HEK293 (cell line): Measurements from ENCODE around the gene ADCY4.

Source experiments
- HOXA7 ChIP-seq: sonication (generic); formaldehyde crosslinking; IDR thresholded peaks from 2 replicates; pipeline ENCODE4 v1.8.1; 2022; ENCODE audit warnings: missing genetic modification reagents, borderline replicate concordance
- KLF16 ChIP-seq: fragments of 450-650 bp; formaldehyde crosslinking; IDR thresholded peaks from 2 replicates; pipeline ENCODE4 v1.5.1; 2017; ENCODE audit warnings: missing biosample characterization, missing genetic modification characterization
- PATZ1 ChIP-seq: fragments of 450-650 bp; formaldehyde crosslinking; IDR thresholded peaks from 2 replicates; pipeline ENCODE4 v1.5.1; 2016; ENCODE audit warnings: missing biosample characterization, missing genetic modification characterization
- SETDB1 ChIP-seq: IDR thresholded peaks from one replicate; pipeline ENCODE4 v1.6.1; 2017; ENCODE audit warnings: mild to moderate bottlenecking, low read length, moderate library complexity, mixed read lengths; ENCODE audit not compliant: insufficient read length
- TRIM28 ChIP-seq: IDR thresholded peaks from 2 replicates; pipeline ENCODE4 v1.6.1; 2011; ENCODE audit warnings: low read length, control low read depth, borderline replicate concordance
- YY1 ChIP-seq: fragments of 450-650 bp; formaldehyde crosslinking; IDR thresholded peaks from 2 replicates; pipeline ENCODE4 v1.5.1; 2018; ENCODE audit warnings: missing biosample characterization, missing genetic modification characterization
- ZBTB8A ChIP-seq: fragments of 450-650 bp; formaldehyde crosslinking; IDR thresholded peaks from 2 replicates; pipeline ENCODE4 v1.5.1; 2016; ENCODE audit warnings: missing biosample characterization, missing genetic modification characterization
- ZNF10 ChIP-seq: fragments of 450-650 bp; formaldehyde crosslinking; IDR thresholded peaks from 2 replicates; pipeline ENCODE4 v1.5.1; 2017; ENCODE audit warnings: missing biosample characterization, missing genetic modification characterization
- ZNF114 ChIP-seq: fragments of 450-650 bp; formaldehyde crosslinking; IDR thresholded peaks from 2 replicates; pipeline ENCODE4 v1.5.0; 2017; ENCODE audit warnings: missing biosample characterization, missing genetic modification characterization
- ZNF133 ChIP-seq: fragments of 450-650 bp; formaldehyde crosslinking; IDR thresholded peaks from 2 replicates; pipeline ENCODE4 v1.5.1; 2016; ENCODE audit warnings: missing biosample characterization, missing genetic modification characterization
- ZNF155 ChIP-seq: fragments of 450-650 bp; formaldehyde crosslinking; IDR thresholded peaks from 2 replicates; pipeline ENCODE4 v1.5.1; 2016; ENCODE audit warnings: missing biosample characterization, missing genetic modification characterization
- ZNF169 ChIP-seq: fragments of 450-650 bp; formaldehyde crosslinking; IDR thresholded peaks from 2 replicates; pipeline ENCODE4 v1.5.1; 2016; ENCODE audit warnings: missing biosample characterization, missing genetic modification characterization
- ZNF2 ChIP-seq: fragments of 450-650 bp; formaldehyde crosslinking; IDR thresholded peaks from 2 replicates; pipeline ENCODE4 v1.5.1; 2016; ENCODE audit warnings: missing biosample characterization, missing genetic modification characterization
- ZNF211 ChIP-seq: fragments of 450-650 bp; formaldehyde crosslinking; IDR thresholded peaks from 2 replicates; pipeline ENCODE4 v1.5.1; 2016; ENCODE audit warnings: low read depth, missing biosample characterization, missing genetic modification characterization
- ZNF223 ChIP-seq: fragments of 450-650 bp; formaldehyde crosslinking; IDR thresholded peaks from 2 replicates; pipeline ENCODE4 v1.5.1; 2016; ENCODE audit warnings: missing biosample characterization, missing genetic modification characterization
- ZNF292 ChIP-seq: fragments of 450-650 bp; formaldehyde crosslinking; IDR thresholded peaks from 2 replicates; pipeline ENCODE4 v1.5.1; 2016; ENCODE audit warnings: low read depth, missing biosample characterization, missing genetic modification characterization, borderline replicate concordance
- ZNF366 ChIP-seq: fragments of 450-650 bp; formaldehyde crosslinking; conservative IDR thresholded peaks from 2 replicates; pipeline ENCODE4 v1.5.1; 2016; ENCODE audit warnings: missing biosample characterization, missing genetic modification characterization
- ZNF37A ChIP-seq: fragments of 450-650 bp; IDR thresholded peaks from 2 replicates; pipeline ENCODE4 v1.5.1; 2018; ENCODE audit warnings: missing biosample characterization, missing genetic modification characterization
- ZNF404 ChIP-seq: fragments of 450-650 bp; formaldehyde crosslinking; IDR thresholded peaks from 2 replicates; pipeline ENCODE4 v1.5.1; 2017; ENCODE audit warnings: missing biosample characterization, missing genetic modification characterization
- ZNF473 ChIP-seq: fragments of 450-650 bp; formaldehyde crosslinking; IDR thresholded peaks from 2 replicates; pipeline ENCODE4 v1.5.1; 2017; ENCODE audit warnings: missing biosample characterization, missing genetic modification characterization
- ZNF501 ChIP-seq: fragments of 450-650 bp; formaldehyde crosslinking; IDR thresholded peaks from 2 replicates; pipeline ENCODE4 v1.5.1; 2016; ENCODE audit warnings: missing biosample characterization, missing genetic modification characterization
- ZNF513 ChIP-seq: fragments of 450-650 bp; IDR thresholded peaks from 2 replicates; pipeline ENCODE4 v1.5.1; 2018; ENCODE audit warnings: missing biosample characterization, missing genetic modification characterization
- ZNF530 ChIP-seq: fragments of 450-650 bp; formaldehyde crosslinking; IDR thresholded peaks from 2 replicates; pipeline ENCODE4 v1.5.1; 2016; ENCODE audit warnings: low read depth, missing biosample characterization, missing genetic modification characterization
- ZNF560 ChIP-seq: fragments of 450-650 bp; formaldehyde crosslinking; IDR thresholded peaks from 2 replicates; pipeline ENCODE4 v1.5.1; 2017; ENCODE audit warnings: missing biosample characterization, missing genetic modification characterization, borderline replicate concordance
- ZNF585B ChIP-seq: fragments of 450-650 bp; formaldehyde crosslinking; IDR thresholded peaks from 2 replicates; pipeline ENCODE4 v1.5.1; 2016; ENCODE audit warnings: missing biosample characterization, missing genetic modification characterization
- ZNF624 ChIP-seq: fragments of 450-650 bp; formaldehyde crosslinking; IDR thresholded peaks from 2 replicates; pipeline ENCODE4 v1.5.1; 2017; ENCODE audit warnings: missing biosample characterization, missing genetic modification characterization
- ZNF626 ChIP-seq: fragments of 450-650 bp; sonication (Bioruptor Pico); formaldehyde crosslinking; IDR thresholded peaks from 2 replicates; pipeline ENCODE4 v1.5.1; 2018; ENCODE audit warnings: missing biosample characterization, missing genetic modification characterization, inconsistent platforms
- ZNF791 ChIP-seq: fragments of 450-650 bp; formaldehyde crosslinking; IDR thresholded peaks from 2 replicates; pipeline ENCODE4 v1.5.1; 2016; ENCODE audit warnings: missing biosample characterization, missing genetic modification characterization
- TF ChIP-seq, protein P1 (sequence below): fragments of 450-650 bp; formaldehyde crosslinking; IDR thresholded peaks from 2 replicates; pipeline ENCODE4 v1.5.1; 2016; ENCODE audit warnings: missing biosample characterization, missing genetic modification characterization
- TF ChIP-seq, protein P2 (sequence below): fragments of 450-650 bp; formaldehyde crosslinking; IDR thresholded peaks from 2 replicates; pipeline ENCODE4 v1.5.1; 2016; ENCODE audit warnings: missing biosample characterization, missing genetic modification characterization, borderline replicate concordance

The ADCY4 gene

DNA sequence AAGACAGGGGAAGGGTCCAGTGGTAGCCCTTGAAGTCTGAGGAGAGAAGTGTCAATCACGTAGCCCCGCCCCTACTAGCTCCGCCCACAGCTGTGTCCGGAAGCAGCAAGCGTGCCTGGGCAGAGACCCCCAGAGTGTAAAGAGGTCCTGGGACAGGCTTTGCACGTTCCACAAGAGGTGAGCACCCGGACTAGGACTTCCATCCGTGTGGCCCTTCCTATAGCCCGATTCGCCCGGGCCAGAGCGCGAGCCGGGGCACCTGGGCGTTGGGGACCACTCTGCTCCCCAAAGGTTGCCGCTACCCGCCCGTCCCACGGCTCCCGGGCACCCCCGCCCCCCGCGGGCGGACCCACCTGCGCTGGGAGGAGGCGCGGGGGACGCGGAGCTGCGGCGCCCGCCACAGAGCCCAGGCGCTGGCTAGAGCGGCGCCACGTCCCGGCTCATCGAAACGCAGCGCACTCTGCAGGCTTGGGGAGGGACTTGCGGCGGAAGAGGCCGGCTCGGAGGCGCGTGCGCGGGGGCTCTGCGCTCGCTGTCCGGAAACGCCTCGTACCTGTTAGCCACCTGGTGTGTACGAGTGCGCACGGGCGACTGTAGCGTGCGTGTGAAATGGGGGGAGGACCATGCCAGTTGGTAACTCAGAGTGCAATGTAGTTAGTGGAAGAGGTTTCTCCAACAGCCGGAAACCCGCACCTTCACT, 63.6 kb downstream of the ADCY4 start, which contains the start of gene RABGGTA (continued):
- TF ChIP-seq, protein P1, sequence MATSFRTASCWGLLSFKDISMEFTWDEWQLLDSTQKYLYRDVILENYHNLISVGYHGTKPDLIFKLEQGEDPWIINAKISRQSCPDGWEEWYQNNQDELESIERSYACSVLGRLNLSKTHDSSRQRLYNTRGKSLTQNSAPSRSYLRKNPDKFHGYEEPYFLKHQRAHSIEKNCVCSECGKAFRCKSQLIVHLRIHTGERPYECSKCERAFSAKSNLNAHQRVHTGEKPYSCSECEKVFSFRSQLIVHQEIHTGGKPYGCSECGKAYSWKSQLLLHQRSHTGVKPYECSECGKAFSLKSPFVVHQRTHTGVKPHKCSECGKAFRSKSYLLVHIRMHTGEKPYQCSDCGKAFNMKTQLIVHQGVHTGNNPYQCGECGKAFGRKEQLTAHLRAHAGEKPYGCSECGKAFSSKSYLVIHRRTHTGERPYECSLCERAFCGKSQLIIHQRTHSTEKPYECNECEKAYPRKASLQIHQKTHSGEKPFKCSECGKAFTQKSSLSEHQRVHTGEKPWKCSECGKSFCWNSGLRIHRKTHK = no peak
- TF ChIP-seq ZNF585B = no peak
- no peak for TF ChIP-seq ZNF223 (tag by site-specific recombination)
- no peak for TF ChIP-seq ZNF791 (tag by site-specific recombination)
- 0 out of 2 replicates have a peak, but pooled peaks have one; percentile 40 for TF ChIP-seq YY1 (tag by site-specific recombination)
- TF ChIP-seq ZNF473 (tag by site-specific recombination) = no peak
- peak; percentile 8; the same call in 1 of the 2 replicates for TF ChIP-seq ZNF513 (tag by site-specific recombination)
- TF ChIP-seq ZNF292 (tag by site-specific recombination) = no peak
- 0 out of 2 replicates have a peak, but pooled peaks have one; percentile 74 for TF ChIP-seq KLF16 (tag by site-specific recombination)
- TF ChIP-seq ZNF169 (tag by site-specific recombination) = no peak
- TF ChIP-seq TRIM28 = peak; percentile 8; the same call in 1 of the 2 replicates
- no peak for TF ChIP-seq HOXA7 (CRISPR knock-in tag)
- no peak for TF ChIP-seq ZNF10 (tag by site-specific recombination)
- no peak for TF ChIP-seq ZNF530 (tag by site-specific recombination)
- TF ChIP-seq ZNF114 = no peak
- no peak for TF ChIP-seq ZNF624 (tag by site-specific recombination)
- peak; percentile 89; the same call in 1 of the 2 replicates for TF ChIP-seq PATZ1 (tag by site-specific recombination)
- TF ChIP-seq ZNF560 = no peak
- TF ChIP-seq ZNF155 (tag by site-specific recombination) = no peak
- TF ChIP-seq ZNF133 = no peak
- TF ChIP-seq ZNF211 = no peak
- TF ChIP-seq ZNF404 = no peak
- peak; percentile 88 for TF ChIP-seq ZBTB8A (tag by site-specific recombination)
- TF ChIP-seq ZNF501 (tag by site-specific recombination) = no peak
- no peak for TF ChIP-seq ZNF37A
- TF ChIP-seq ZNF626 (tag by site-specific recombination) = no peak
- TF ChIP-seq, protein P2, sequence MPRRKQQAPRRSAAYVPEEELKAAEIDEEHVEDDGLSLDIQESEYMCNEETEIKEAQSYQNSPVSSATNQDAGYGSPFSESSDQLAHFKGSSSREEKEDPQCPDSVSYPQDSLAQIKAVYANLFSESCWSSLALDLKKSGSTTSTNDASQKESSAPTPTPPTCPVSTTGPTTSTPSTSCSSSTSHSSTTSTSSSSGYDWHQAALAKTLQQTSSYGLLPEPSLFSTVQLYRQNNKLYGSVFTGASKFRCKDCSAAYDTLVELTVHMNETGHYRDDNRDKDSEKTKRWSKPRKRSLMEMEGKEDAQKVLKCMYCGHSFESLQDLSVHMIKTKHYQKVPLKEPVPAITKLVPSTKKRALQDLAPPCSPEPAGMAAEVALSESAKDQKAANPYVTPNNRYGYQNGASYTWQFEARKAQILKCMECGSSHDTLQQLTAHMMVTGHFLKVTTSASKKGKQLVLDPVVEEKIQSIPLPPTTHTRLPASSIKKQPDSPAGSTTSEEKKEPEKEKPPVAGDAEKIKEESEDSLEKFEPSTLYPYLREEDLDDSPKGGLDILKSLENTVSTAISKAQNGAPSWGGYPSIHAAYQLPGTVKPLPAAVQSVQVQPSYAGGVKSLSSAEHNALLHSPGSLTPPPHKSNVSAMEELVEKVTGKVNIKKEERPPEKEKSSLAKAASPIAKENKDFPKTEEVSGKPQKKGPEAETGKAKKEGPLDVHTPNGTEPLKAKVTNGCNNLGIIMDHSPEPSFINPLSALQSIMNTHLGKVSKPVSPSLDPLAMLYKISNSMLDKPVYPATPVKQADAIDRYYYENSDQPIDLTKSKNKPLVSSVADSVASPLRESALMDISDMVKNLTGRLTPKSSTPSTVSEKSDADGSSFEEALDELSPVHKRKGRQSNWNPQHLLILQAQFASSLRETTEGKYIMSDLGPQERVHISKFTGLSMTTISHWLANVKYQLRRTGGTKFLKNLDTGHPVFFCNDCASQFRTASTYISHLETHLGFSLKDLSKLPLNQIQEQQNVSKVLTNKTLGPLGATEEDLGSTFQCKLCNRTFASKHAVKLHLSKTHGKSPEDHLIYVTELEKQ (tag by site-specific recombination) = no peak
- TF ChIP-seq SETDB1 = no peak
- TF ChIP-seq ZNF2 (tag by site-specific recombination) = peak; percentile 37; the same call in 1 of the 2 replicates
- no peak for TF ChIP-seq ZNF366
